ENCODE data around the gene HDAC1. TPM values are rescaled to one million over a fixed set of nuclear protein-coding genes. Genes with fewer than 3 reads are reported as not detected.

The HDAC1 gene
- total and polyA plus RNA-seq, 10 of the 15 experiments (the other 5 are each of a cell fraction or from before 2014, with no cell fraction given) = 147 to 331 (median 168) TPM

- no peak for TF ChIP-seq MTA2 (IDR thresholded peaks at IDR 0.05; ENCODE audit: low read depth)
Observed at GRCh38 chr1:32336963-32337675, 45.2 kb downstream of the HDAC1 start (continued).

- intact Hi-C loops (cut with micrococcal nuclease; ENCODE audit: unreplicated experiment) = loop anchor here (2.0 kb wide), 1 partner anchor 13 kb away; no protein-coding TSS in a partner anchor
- Histone ChIP-seq H3K4me1 (ENCODE audit: control insufficient read depth, insufficient read depth, low read length) (peaks cover 62% of the 10 kb centered on the region), H3K9ac (ENCODE audit: control insufficient read depth, insufficient read depth, low read length) (peak overlapping the region; percentile 64)
- peak; percentile 98 for TF ChIP-seq NR2F1 (conservative IDR thresholded peaks at IDR 0.05)
- 0 out of 2 replicates have a peak, but pooled peaks have one; percentile 89 for TF ChIP-seq HDGF (IDR thresholded peaks at IDR 0.05)
- TF ChIP-seq HDAC6 (IDR thresholded peaks at IDR 0.05; ENCODE audit: unreplicated experiment) = no peak
- TF ChIP-seq BCL11A (IDR thresholded peaks at IDR 0.05; ENCODE audit: low read depth, low read length) = peak; percentile 26; the same call in 1 of the 2 replicates
- no peak; a peak in 1 of 4 replicates for TF ChIP-seq IKZF2 (IDR thresholded peaks at IDR 0.05)
- no peak for TF ChIP-seq EGR1 (IDR thresholded peaks at IDR 0.05; ENCODE audit: borderline replicate concordance in 1 of 2, low read depth in 2 of 2, low read length in 2 of 2)
- TF ChIP-seq NFIC (IDR thresholded peaks at IDR 0.05; ENCODE audit: low read depth, low read length) = no peak
- TF ChIP-seq USF2 (IDR thresholded peaks at IDR 0.05; ENCODE audit: borderline replicate concordance, low read depth, low read length) = no peak
- TF ChIP-seq ZBED1 (IDR thresholded peaks at IDR 0.05; ENCODE audit: borderline replicate concordance) = no peak
- TF ChIP-seq ZNF217 (IDR thresholded peaks at IDR 0.05) = peak; percentile 28; the same call in 1 of the 2 replicates
- TF ChIP-seq SP1 (IDR thresholded peaks at IDR 0.05; ENCODE audit: low read depth, low read length) = peak; percentile 26
- TF ChIP-seq KLF5 (IDR thresholded peaks at IDR 0.05; ENCODE audit: partially characterized antibody) = no peak
- TF ChIP-seq ZNF24 (IDR thresholded peaks at IDR 0.05) = no peak
- TF ChIP-seq SIN3A (IDR thresholded peaks at IDR 0.05; ENCODE audit: low read depth, low read length) = no peak
- TF ChIP-seq ZNF592 (IDR thresholded peaks at IDR 0.05) = no peak
Observed at GRCh38 chr1:32337855-32338636, 46.2 kb downstream of the HDAC1 start.

More at GRCh38 chr1:32337855-32338636, 46.2 kb downstream of the HDAC1 start:
- no peaks in the 10 kb centered on the region for H3K9me3 ChIP-seq (replicated peaks; ENCODE audit: control insufficient read depth, insufficient read depth, low read length)
- no TSS peak for BruUV-seq (replicated peaks)
- ChIA-PET POLR2A (interaction anchor here (0.5 to 3.8 kb wide), 14 partner anchors 14 to 576 kb away, joined by 3 to 46 read pairs (median 6); partner anchors contain the start of genes BSDC1, CCDC28B, LCK and TXLNA), RAD21 (ENCODE audit: unreplicated experiment) (interaction anchor here (0.7 to 3.2 kb wide), 19 partner anchors 9 to 483 kb away, joined by 3 to 30 read pairs (median 5); partner anchors contain the start of genes BSDC1, LCK and TXLNA), CTCF (interaction anchor here (0.9 to 2.4 kb wide), 11 partner anchors 9 to 122 kb away, joined by 3 to 17 read pairs (median 4); partner anchors contain the start of gene BSDC1), SMC1A (ENCODE audit: uncharacterized antibody, unreplicated experiment) (interaction anchor here (0.9 to 3.4 kb wide), 9 partner anchors 9 to 115 kb away, joined by 3 to 16 read pairs (median 6); partner anchors contain the start of gene BSDC1)
- DNase-seq (ENCODE audit: low read depth, low spot score) (peak; percentile 66), FAIRE-seq (peak; percentile 90), ATAC-seq (peak; percentile 59)
- 25% methylated on average over 16 of the region's 16 CpGs for WGBS (ENCODE audit: insufficient coverage, insufficient replicate concordance, low lambda C conversion rate, missing lambda C conversion rate)
- no peaks in the 10 kb centered on the region for H4K20me1 ChIP-seq (ENCODE audit: control insufficient read depth, insufficient read depth)
- H3K27me3 ChIP-seq (replicated peaks in 1 of 2; ENCODE audit: control insufficient read depth in 2 of 2, insufficient read depth in 2 of 2, low read length in 1 of 2) = no peaks in the 10 kb centered on the region
- no peaks in the 10 kb centered on the region for H3K36me3 ChIP-seq (ENCODE audit: control insufficient read depth in 2 of 2, insufficient read depth in 2 of 2, low read length in 1 of 2)
- peak overlapping the region; percentile 78 for H3K4me2 ChIP-seq (ENCODE audit: control insufficient read depth, insufficient read depth)
- peaks cover 24% of the 10 kb centered on the region for H3K79me2 ChIP-seq (ENCODE audit: control insufficient read depth, insufficient read depth, low read length)
- H2AFZ ChIP-seq (ENCODE audit: control insufficient read depth, low read depth, low read length) = peak overlapping the region; percentile 7; the same call in 1 of the 2 replicates
- H3K27ac ChIP-seq (ENCODE audit: control insufficient read depth, insufficient read depth) = peak overlapping the region; percentile 81
- in situ Hi-C loops (cut with MboI) = no loop called here
- H3K4me3 ChIP-seq = peak overlapping the region; percentile 5; the same call in 1 of the 2 replicates

Data from GM12878 (cell line).